HG02678 (cell line): ENCODE results near the gene FBXL22.
A peak's percentile ranks its signal among the peaks of the same experiment; 100 is the strongest.

Experiments used
- ATAC-seq: cut with Tn5 transposase; IDR thresholded peaks from one replicate; pipeline ENCODE4 v1.9.1; 2021; ENCODE audit warnings: mild to moderate bottlenecking, moderate library complexity; ENCODE audit not compliant: unreplicated experiment

The FBXL22 gene

GRCh38 chr15:63593705-63594671, 3.2 kb upstream of the FBXL22 start:
- no peak for ATAC-seq

DNA sequence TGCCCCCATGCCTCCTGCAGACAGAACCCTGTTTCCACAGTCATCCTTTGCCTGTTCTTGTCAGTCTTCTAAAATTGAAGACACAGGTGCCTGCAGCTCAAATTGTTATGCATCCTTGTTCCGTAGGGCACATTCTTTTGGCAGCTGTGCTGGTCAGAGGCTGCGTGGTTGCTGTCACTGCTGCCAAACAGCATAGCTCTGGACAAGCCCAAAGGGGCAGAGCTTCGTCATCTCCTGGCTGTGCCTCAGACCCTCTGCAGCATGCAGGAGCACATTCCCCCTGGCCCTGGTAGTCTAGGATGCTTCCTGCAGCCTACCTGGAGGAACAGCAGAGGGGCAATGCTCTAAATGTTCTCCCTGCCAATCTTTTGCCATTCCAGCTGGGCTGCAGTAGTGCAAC, 2.1 kb upstream of the FBXL22 start:
- ATAC-seq = no peak

- ATAC-seq = no peak
Measured at GRCh38 chr15:63595688-63596087, 1.5 kb upstream of the FBXL22 start.

DNA sequence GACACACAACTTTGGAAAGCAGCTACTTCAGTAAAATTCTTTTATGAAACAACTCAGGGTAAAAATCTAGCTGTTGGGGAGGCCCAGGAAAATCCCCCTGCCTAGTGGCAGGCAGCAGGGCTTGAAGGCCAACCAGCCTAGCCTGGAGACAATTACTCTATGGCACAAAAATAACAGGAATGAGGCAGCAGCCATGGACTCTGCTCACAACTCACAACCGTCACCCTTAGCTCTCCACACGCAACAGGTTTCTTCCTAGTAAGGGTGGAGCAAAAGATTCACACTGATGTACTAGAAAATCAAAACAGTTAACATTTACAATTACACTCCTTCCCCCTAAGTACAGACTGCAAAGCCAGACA, 530 bp upstream of the FBXL22 start:
- no peak for ATAC-seq

- no peak for ATAC-seq
Measured at GRCh38 chr15:63597821-63598220, 634 bp downstream of the FBXL22 start.

DNA sequence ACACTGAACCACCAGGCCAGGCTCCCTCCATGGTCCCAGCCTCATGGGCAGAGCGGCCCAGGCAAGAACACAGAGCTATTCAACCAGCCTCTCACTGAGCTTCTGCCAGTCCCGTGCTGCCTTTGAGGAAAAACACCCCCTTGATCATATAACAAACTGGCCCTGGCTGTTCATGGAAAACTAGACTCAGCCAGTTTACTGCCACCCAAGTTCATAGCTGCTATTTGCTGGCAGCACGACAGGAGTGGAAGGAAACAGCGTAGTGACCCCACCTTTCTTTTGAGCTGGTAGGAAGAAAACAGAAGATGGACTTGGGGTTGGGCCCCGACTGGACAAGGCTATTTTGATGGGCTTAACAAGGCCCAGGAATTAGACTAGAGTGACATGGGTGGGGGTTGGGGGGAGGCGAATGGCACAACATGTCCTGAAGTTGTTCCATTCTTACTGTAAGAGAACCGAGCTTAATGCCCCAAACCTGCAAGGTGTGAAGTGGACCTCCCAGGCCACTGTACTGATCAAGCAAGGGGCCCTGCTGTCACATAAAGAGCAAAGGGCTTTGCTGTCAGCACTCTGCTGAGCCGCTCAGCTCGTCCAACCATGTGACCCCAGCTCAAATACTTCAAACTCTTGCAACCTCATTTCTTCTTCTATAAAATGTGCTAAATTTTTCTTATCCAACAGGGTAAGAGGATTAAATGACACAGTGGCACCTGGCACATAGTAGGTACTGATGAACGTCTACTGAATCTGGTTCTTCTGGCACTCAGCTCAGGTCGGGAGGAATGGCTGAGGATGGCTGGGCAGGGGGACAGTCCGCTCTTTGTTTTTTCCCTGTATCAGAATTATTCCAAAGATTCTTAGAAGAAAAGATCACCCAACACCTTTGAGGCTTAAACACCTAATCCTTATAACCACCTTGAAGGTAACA, 1.6 kb downstream of the FBXL22 start:
- no peak for ATAC-seq

DNA sequence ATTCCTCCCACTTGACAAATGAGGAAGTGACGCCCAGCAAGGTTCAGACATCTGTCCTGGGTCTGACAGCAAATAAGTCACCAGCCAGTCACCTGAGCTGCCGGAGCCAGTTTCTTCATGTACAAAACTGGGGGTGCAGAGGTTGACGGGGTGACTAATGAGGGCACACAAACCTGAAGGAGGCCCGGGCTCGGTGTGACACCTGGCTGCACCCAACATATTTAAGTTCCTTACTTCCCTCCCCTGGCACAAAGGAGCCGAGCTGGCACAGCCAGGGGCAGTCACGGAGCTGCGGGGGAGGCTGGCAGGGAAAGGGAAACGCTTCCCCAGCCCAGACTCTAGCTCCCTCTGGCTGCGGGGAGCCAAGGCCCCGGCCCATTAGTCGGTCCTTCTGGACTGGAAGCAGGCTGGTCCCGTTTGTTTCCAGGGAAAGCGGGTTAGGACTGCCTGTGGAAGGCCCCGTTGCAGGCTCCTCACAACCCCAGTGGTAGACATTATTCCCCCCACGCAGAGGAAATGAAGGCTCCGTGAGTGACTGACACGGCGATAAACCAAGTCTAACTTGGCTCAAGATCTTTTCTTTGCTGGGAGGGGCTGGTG, 2.3 kb downstream of the FBXL22 start:
- no peak for ATAC-seq

DNA sequence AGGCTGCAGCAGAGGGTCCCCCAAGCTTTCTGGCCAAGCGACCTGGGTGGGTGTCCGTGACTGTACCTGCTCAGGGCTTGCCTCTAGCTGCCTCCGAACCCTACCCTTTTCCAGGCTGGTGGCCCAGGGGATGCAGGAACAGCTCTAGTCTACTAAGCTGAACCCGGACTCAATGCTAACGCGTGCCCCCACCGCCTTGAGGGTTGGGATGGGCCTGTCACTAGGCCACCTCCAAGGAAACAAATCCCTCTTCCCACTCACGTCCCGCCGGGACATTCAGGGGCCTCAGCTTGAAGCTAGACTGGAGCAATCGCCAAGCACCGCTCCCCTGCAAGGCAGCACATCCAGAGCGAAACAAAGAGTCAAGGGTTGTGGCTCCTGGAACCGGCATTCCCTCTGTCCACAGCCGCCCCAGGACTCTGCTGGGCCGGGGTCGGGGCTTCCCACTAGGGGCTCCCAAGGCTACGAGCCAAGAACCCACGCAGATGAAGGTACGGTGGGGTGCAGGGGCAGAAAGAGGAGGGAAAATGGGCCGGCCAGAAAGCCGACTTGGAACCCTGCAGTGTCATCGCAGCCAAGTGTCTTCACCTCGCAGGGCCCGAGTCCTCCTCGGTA, 2.9 kb downstream of the FBXL22 start:
- peak; percentile 1 for ATAC-seq

DNA sequence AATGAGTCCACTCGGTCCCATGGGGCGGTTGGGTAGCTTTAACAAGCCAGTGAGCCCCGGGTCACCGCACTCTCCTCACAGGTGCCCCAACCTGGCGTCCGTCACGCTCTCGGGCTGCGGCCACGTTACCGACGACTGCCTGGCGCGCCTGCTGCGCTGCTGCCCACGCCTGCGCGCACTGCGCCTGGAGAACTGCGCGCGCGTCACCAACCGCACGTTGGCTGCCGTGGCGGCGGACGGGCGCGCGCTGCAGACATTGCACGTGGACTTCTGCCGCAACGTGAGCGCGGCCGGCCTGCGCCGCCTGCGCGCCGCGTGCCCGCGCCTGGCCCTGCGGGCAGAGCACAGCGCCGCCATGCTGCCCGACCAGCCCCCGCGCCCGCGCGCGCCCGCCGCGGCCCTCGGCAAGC, 3.4 kb downstream of the FBXL22 start:
- peak; percentile 75 for ATAC-seq

- ATAC-seq = peak; percentile 19
Measured at GRCh38 chr15:63601026-63601703, 4.0 kb downstream of the FBXL22 start.

GRCh38 chr15:63601704-63602185, 4.6 kb downstream of the FBXL22 start:
- no peak for ATAC-seq

- no peak for ATAC-seq
Measured at GRCh38 chr15:63602595-63602994, 5.4 kb downstream of the FBXL22 start.

DNA sequence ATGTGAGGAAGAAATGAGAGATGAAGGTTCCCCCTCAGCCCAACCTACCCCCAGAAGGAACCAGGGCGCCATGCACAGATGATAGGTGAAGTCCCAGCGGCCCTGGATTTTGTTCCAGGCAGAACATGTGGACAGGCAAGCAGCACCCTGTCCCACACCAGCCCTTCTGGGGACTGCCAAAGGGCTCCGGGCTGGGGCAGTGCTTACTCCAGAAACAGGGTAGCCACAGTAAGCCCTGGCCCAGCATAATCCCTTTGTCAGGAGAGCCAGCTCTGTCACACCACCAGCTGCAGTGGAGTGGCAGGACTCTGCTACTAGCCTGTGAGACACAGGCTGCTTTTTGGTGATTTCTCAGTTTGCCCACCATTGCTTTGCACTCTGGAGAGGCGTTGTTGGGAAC, 6.3 kb downstream of the FBXL22 start:
- no peak for ATAC-seq

- ATAC-seq = no peak
Measured at GRCh38 chr15:63604281-63604680, 7.1 kb downstream of the FBXL22 start.

DNA sequence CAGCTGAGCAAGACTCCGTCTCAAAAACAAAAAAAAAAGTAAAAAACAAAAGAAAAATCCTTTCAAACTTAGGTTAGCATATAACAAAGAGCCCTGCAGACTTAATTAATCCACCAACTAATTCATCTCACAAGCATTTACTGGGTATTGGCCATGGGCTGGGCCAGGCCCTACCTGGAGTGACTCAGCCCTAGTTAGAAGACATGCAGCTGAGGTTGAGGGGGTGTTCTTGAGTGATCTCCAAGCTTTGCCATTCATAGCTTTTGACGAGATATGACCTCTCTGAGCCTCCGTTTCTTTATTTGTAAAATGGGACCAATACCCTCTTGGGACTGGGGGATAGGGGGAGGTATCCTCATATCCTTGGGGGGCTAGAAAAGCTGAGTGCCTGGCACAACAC, 7.8 kb downstream of the FBXL22 start:
- no peak for ATAC-seq

DNA sequence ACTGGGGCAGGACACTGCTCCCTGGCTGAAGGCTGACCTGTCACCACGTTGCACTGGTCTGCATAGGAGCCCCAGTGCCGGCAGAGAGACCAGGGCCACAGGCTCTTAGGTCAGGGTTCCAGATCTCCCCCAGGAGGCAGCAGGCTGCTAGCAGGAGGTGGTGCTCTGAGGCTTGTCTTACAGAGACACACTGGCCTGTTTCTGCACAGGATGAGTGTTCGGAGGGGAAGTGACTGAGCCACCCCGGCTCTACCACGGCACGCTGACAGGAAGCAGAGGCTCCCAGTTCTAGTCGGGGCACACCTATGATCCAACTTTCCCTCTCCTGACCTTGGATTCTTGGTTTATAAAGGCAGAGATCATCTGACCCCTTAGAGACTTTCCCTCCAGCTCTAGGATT, 8.6 kb downstream of the FBXL22 start:
- no peak for ATAC-seq

- ATAC-seq = no peak
Measured at GRCh38 chr15:63606308-63606707, 9.1 kb downstream of the FBXL22 start.

GRCh38 chr15:63608989-63609388, 11.8 kb downstream of the FBXL22 start:
- no peak for ATAC-seq

DNA sequence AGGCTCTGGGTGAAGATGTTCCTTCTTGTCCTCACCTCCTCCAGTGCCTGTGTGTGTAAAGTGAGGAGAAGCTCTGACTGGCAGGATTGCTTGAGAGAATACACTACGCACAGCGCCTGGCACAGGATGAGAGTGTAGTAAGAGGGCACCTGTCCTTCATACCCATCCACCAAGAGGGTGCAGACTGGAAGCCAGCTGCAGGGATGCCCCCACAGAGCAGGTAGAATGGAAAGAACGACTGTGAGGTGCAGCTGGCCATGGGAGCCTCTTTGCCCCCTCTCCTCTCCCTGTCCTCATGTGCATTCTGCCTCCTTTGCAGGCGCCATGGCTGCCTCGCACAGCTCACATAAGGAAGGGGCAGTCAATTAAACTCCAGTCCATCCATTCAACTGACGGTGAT, 12.3 kb downstream of the FBXL22 start:
- ATAC-seq = no peak

DNA sequence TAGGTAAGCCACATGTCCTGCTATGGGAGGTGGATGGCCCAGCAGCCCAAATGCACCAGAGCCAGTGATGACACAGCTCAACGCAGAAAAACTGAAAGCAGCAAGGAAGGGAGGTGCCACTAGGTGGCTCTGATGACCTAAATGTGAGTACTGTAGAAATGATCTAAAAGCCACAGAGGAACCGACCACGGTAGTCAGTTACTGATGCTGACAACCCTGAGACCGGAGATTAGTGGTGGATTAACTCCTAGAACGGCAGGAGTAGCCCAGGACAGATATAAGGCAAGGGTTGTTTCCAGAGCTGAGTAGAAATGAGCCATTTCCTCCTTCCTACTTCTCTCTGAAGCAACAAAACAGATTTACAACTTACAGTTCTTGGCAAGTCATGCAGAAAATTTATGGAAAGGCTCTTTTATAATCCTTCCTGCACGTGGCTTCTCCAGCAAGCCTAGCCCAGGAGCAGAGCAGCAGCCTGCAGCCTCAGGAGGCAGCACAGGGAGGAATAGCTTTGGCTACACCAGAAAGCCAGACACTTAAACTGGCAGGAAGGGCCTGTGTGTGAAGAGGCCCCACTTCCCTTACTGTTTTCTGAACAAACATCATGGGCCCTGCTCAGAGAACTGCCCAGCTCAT, 13.1 kb downstream of the FBXL22 start:
- peak; percentile 78 for ATAC-seq
